WTC11 (cell line): ENCODE results near the gene RPUSD3.

ENCODE experiments used
- ELF4 ChIP-seq: sonication (generic); formaldehyde crosslinking; IDR thresholded peaks from 2 replicates; pipeline ENCODE4 v1.8.1; 2022; ENCODE audit warnings: low read depth, mild to moderate bottlenecking, moderate library complexity, missing genetic modification reagents
- ETV6 ChIP-seq: sonication (generic); formaldehyde crosslinking; IDR thresholded peaks from 2 replicates; pipeline ENCODE4 v1.8.1; 2022; ENCODE audit warnings: mild to moderate bottlenecking, missing genetic modification reagents
- FOXK1 ChIP-seq: sonication (generic); formaldehyde crosslinking; IDR thresholded peaks from 2 replicates; pipeline ENCODE4 v1.8.0; 2022; ENCODE audit warnings: mild to moderate bottlenecking, moderate library complexity, missing genetic modification reagents
- FOXP1 ChIP-seq: sonication (generic); formaldehyde crosslinking; IDR thresholded peaks from 2 replicates; pipeline ENCODE4 v1.8.0; 2022; ENCODE audit warnings: missing genetic modification reagents, mild to moderate bottlenecking, moderate library complexity, borderline replicate concordance
- NR1H2 ChIP-seq: sonication (generic); formaldehyde crosslinking; IDR thresholded peaks from 2 replicates; pipeline ENCODE4 v1.9.0; 2021; ENCODE audit warnings: mild to moderate bottlenecking, moderate library complexity, missing genetic modification reagents
- TP53 ChIP-seq: sonication (generic); formaldehyde crosslinking; IDR thresholded peaks from 2 replicates; pipeline ENCODE4 v1.8.1; 2023; ENCODE audit warnings: mild to moderate bottlenecking, missing genetic modification reagents
- ZNF671 ChIP-seq: fragments of 250-450 bp; sonication (Bioruptor Pico); IDR thresholded peaks from 2 replicates; pipeline ENCODE4 v1.8.0; 2021; ENCODE audit warnings: mild to moderate bottlenecking
- TF ChIP-seq, protein P1 (sequence below): fragments of 200-600 bp; IDR thresholded peaks from 2 replicates; pipeline ENCODE4 v1.8.0; 2022; ENCODE audit warnings: antibody characterized with exemption
- TF ChIP-seq, protein P2 (sequence below): fragments of 250-450 bp; sonication (Bioruptor Pico); IDR thresholded peaks from 2 replicates; pipeline ENCODE4 v2.1.2; 2022; ENCODE audit warnings: mild to moderate bottlenecking, moderate library complexity
- TF ChIP-seq, protein P3 (sequence below): sonication (generic); formaldehyde crosslinking; IDR thresholded peaks from 2 replicates; pipeline ENCODE4 v1.8.1; 2023; ENCODE audit warnings: mild to moderate bottlenecking, missing genetic modification reagents, moderate library complexity

DNA sequence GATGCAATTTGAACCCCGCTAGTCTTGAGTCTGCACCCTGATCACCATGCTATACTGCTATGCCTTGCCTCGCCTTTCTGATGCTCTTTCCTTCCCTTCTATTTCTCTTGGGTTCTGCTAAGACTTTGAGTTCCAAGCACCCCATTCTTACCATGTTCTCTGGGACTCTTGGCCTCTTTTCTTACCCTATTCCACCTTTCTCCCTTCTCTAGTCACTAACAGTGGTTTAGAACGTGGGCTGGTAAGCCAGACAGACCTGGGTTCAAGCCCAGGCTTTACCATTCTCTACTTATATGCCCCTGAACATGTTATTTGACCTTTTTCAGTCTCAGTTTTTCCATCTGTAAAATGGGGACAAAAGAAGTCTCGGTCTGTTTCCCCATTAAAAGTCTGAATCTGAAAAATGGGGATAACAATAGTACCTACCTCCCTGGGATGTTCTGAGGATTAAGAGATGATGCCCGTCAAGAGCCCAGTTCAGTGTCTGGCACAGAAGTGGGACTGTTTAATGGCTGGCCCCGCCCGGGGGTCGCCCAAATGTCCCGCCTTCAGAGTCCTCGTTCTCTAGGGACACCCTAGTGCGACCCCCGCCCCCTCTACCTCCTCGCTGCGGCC lies 51.9 kb downstream of the RPUSD3 start:
- TF ChIP-seq TP53, result no peak
- TF ChIP-seq, protein P1, sequence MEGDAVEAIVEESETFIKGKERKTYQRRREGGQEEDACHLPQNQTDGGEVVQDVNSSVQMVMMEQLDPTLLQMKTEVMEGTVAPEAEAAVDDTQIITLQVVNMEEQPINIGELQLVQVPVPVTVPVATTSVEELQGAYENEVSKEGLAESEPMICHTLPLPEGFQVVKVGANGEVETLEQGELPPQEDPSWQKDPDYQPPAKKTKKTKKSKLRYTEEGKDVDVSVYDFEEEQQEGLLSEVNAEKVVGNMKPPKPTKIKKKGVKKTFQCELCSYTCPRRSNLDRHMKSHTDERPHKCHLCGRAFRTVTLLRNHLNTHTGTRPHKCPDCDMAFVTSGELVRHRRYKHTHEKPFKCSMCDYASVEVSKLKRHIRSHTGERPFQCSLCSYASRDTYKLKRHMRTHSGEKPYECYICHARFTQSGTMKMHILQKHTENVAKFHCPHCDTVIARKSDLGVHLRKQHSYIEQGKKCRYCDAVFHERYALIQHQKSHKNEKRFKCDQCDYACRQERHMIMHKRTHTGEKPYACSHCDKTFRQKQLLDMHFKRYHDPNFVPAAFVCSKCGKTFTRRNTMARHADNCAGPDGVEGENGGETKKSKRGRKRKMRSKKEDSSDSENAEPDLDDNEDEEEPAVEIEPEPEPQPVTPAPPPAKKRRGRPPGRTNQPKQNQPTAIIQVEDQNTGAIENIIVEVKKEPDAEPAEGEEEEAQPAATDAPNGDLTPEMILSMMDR, result no peak
- TF ChIP-seq ZNF671 (CRISPR knock-in tag), result no peak
- TF ChIP-seq ETV6 (CRISPR knock-in tag), result no peak
- no peak for TF ChIP-seq ELF4
- TF ChIP-seq, protein P2, sequence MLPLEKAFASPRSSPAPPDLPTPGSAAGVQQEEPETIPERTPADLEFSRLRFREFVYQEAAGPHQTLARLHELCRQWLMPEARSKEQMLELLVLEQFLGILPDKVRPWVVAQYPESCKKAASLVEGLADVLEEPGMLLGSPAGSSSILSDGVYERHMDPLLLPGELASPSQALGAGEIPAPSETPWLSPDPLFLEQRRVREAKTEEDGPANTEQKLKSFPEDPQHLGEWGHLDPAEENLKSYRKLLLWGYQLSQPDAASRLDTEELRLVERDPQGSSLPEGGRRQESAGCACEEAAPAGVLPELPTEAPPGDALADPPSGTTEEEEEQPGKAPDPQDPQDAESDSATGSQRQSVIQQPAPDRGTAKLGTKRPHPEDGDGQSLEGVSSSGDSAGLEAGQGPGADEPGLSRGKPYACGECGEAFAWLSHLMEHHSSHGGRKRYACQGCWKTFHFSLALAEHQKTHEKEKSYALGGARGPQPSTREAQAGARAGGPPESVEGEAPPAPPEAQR (CRISPR knock-in tag), result no peak
- TF ChIP-seq NR1H2, result no peak
- no peak for TF ChIP-seq FOXP1 (CRISPR knock-in tag)
- TF ChIP-seq FOXK1 (CRISPR knock-in tag), result no peak
- TF ChIP-seq, protein P3, sequence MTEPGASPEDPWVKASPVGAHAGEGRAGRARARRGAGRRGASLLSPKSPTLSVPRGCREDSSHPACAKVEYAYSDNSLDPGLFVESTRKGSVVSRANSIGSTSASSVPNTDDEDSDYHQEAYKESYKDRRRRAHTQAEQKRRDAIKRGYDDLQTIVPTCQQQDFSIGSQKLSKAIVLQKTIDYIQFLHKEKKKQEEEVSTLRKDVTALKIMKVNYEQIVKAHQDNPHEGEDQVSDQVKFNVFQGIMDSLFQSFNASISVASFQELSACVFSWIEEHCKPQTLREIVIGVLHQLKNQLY (CRISPR knock-in tag), result no peak
